GM23338 (cell line): Measurements from ENCODE around the gene SYNE2. TPM values are rescaled to one million over a fixed set of nuclear protein-coding genes. Genes with fewer than 3 reads are reported as not detected.
"Not testable (repeated sequence)": the region's sequence is repeated elsewhere in the genome, so short reads cannot be mapped to it uniquely, and the experiment has no call there.

Experiments
- ATAC-seq: fragments of 200-7000 bp; cut with Tn5 transposase; 3 replicates; pipeline ENCODE4 v1.9.1; 2020
- DNase-seq: peaks from one replicate; pipeline ENCODE4 v3.0.0-alpha.2; 2015; ENCODE audit warnings: low spot score
- H2AFZ ChIP-seq: fragments of 200-600 bp; sonication (generic); 2 replicates; pipeline ENCODE4 v1.8.0; 2016; ENCODE audit warnings: antibody characterized with exemption, mild to moderate bottlenecking, moderate library complexity
- H3F3A ChIP-seq: fragments of 200-600 bp; sonication (generic); replicated peaks from 2 replicates; pipeline ENCODE4 v1.8.0; 2017; ENCODE audit warnings: antibody characterized with exemption, mixed run types, low read depth
- H3K27ac ChIP-seq: fragments of 200-600 bp; sonication (generic); 2 replicates; pipeline ENCODE4 v1.6.1; 2016; ENCODE audit warnings: low read depth
- H3K27me3 ChIP-seq: fragments of 200-600 bp; sonication (generic); 2 replicates; pipeline ENCODE4 v1.8.0; 2016; ENCODE audit warnings: mild to moderate bottlenecking, mixed run types, moderate library complexity; ENCODE audit not compliant: insufficient read depth
- H3K36me3 ChIP-seq: fragments of 200-600 bp; sonication (generic); 2 replicates; pipeline ENCODE4 v1.8.0; 2016; ENCODE audit warnings: mild to moderate bottlenecking; ENCODE audit not compliant: insufficient read depth
- H3K4me1 ChIP-seq: fragments of 200-600 bp; sonication (generic); 2 replicates; pipeline ENCODE4 v1.8.0; 2016; ENCODE audit warnings: mild to moderate bottlenecking, moderate library complexity; ENCODE audit not compliant: insufficient read depth
- H3K4me2 ChIP-seq: fragments of 200-600 bp; sonication (generic); 2 replicates; pipeline ENCODE4 v1.7.1; 2017; ENCODE audit warnings: mixed run types
- H3K4me3 ChIP-seq: fragments of 200-600 bp; sonication (generic); 2 replicates; pipeline ENCODE4 v1.6.1; 2016; ENCODE audit warnings: mixed run types
- H3K79me2 ChIP-seq: fragments of 200-600 bp; sonication (generic); replicated peaks from 2 replicates; pipeline ENCODE4 v1.8.0; 2017; ENCODE audit warnings: mild to moderate bottlenecking; ENCODE audit not compliant: insufficient read depth
- H3K9me2 ChIP-seq: fragments of 200-600 bp; sonication (generic); 2 replicates; pipeline ENCODE4 v1.8.0; 2017; ENCODE audit not compliant: insufficient read depth
- H4K20me1 ChIP-seq: fragments of 200-600 bp; sonication (generic); replicated peaks from 2 replicates; pipeline ENCODE4 v1.8.0; 2017; ENCODE audit warnings: mild to moderate bottlenecking; ENCODE audit not compliant: insufficient read depth
- H3K27ac Mint-ChIP-seq: 2 replicates; pipeline ENCODE4 v1.8.0; 2020; ENCODE audit warnings: inconsistent platforms, mild to moderate bottlenecking, moderate library complexity, mixed read lengths
- H3K27me3 Mint-ChIP-seq: 3 replicates; pipeline ENCODE4 v1.8.0; 2022; ENCODE audit warnings: low read depth, mild to moderate bottlenecking, moderate library complexity, mixed read lengths, inconsistent platforms; ENCODE audit not compliant: insufficient read depth, poor library complexity
- H3K36me3 Mint-ChIP-seq: 3 replicates; pipeline ENCODE4 v1.8.0; 2021; ENCODE audit warnings: low read depth, mild to moderate bottlenecking, inconsistent platforms, moderate library complexity, mixed read lengths
- H3K4me1 Mint-ChIP-seq: 3 replicates; pipeline ENCODE4 v1.8.0; 2020; ENCODE audit warnings: mild to moderate bottlenecking, inconsistent platforms, mixed read lengths
- H3K4me3 Mint-ChIP-seq: 3 replicates; pipeline ENCODE4 v1.8.0; 2021; ENCODE audit warnings: moderate library complexity, mild to moderate bottlenecking, inconsistent platforms, mixed read lengths
- H3K9me3 Mint-ChIP-seq: 3 replicates; pipeline ENCODE4 v1.8.0; 2020; ENCODE audit warnings: moderate library complexity, mild to moderate bottlenecking, inconsistent platforms, mixed read lengths
- CREB1 ChIP-seq: fragments of 250-450 bp; sonication (Bioruptor Pico); IDR thresholded peaks from 2 replicates; pipeline ENCODE4 v1.5.0; 2020; ENCODE audit warnings: low read depth, mild to moderate bottlenecking, moderate library complexity
- CTCF ChIP-seq, 2 experiments: fragments of 200-600 bp in 1 of 2; sonication (generic) in 1 of 2; conservative IDR thresholded peaks; 2 replicates each; pipeline versions ENCODE4 v1.5.1 to v1.6.1; 2016 to 2017; ENCODE audit warnings: antibody characterized with exemption in 2 of 2, low read depth in 2 of 2, mild to moderate bottlenecking in 2 of 2, moderate library complexity in 1 of 2
- JUNB ChIP-seq: IDR thresholded peaks from one replicate; pipeline ENCODE4 v1.6.1; 2016; ENCODE audit warnings: antibody characterized with exemption; ENCODE audit not compliant: unreplicated experiment
- NANOG ChIP-seq: IDR thresholded peaks from 2 replicates; pipeline ENCODE4 v1.6.1; 2016; ENCODE audit warnings: antibody characterized with exemption, borderline replicate concordance
- POLR2AphosphoS5 ChIP-seq: IDR thresholded peaks from 2 replicates; pipeline ENCODE4 v1.6.1; 2016; ENCODE audit warnings: antibody characterized with exemption, low read depth
- STAT1 ChIP-seq: IDR thresholded peaks from one replicate; pipeline ENCODE4 v1.6.1; 2016; ENCODE audit warnings: antibody characterized with exemption; ENCODE audit not compliant: unreplicated experiment
- ZNF114 ChIP-seq: fragments of 250-450 bp; sonication (Bioruptor Pico); IDR thresholded peaks from 2 replicates; pipeline ENCODE4 v1.5.0; 2020; ENCODE audit warnings: mild to moderate bottlenecking, moderate library complexity
- ZNF331 ChIP-seq: fragments of 250-450 bp; sonication (Bioruptor Pico); IDR thresholded peaks from 2 replicates; pipeline ENCODE4 v1.5.0; 2020; ENCODE audit warnings: low read depth, mild to moderate bottlenecking, moderate library complexity
- ZNF462 ChIP-seq: fragments of 250-450 bp; sonication (Bioruptor Pico); IDR thresholded peaks from 2 replicates; pipeline ENCODE4 v1.5.0; 2020; ENCODE audit warnings: mild to moderate bottlenecking, moderate library complexity
- polyA plus RNA-seq: library from polyadenylated mRNA; unstranded; fragments of >200 nt; fragmentation: Nextera tagmentation; extraction: Ambion mirVana; gene quantifications from 2 replicates; pipeline ENCODE4 v1.2.1, GENCODE V29; 2016
- total RNA-seq: library from RNA; depleted of rRNA; stranded (reverse); fragments of >200 nt; shearing (Covaris generic); gene quantifications from 2 replicates; pipeline ENCODE4 v1.2.3, GENCODE V29; 2014

The SYNE2 gene
- total and polyA plus RNA-seq, 2 experiments from 2014 or later = 34.3 to 86.5 TPM

GRCh38 chr14:64040044-64040443 lies 187.2 kb downstream of the SYNE2 start:
- no peaks in the 10 kb centered on the region for H4K20me1 ChIP-seq
- no peak overlapping the region for H3K27ac ChIP-seq
- H3K4me2 ChIP-seq = no peak overlapping the region
- DNase-seq (peak; percentile 12), ATAC-seq (no peak)
- H3K27me3 Mint-ChIP-seq = peaks cover 4% of the 10 kb centered on the region
- H3K27ac Mint-ChIP-seq = no peak overlapping the region
- no peaks in the 10 kb centered on the region; the same call in 1 of the 2 replicates for H3K4me1 ChIP-seq
- H3K27me3 ChIP-seq = no peaks in the 10 kb centered on the region
- H3K4me3 ChIP-seq = no peak overlapping the region
- H3K36me3 ChIP-seq = 0 out of 2 replicates have a peak, but pooled peaks cover 3% of the 10 kb centered on the region
- H3K4me1 Mint-ChIP-seq = peaks cover 5% of the 10 kb centered on the region; the same call in 2 of the 3 replicates
- no peaks in the 10 kb centered on the region for H3K9me2 ChIP-seq
- H3K36me3 Mint-ChIP-seq = peaks cover 59% of the 10 kb centered on the region
- H2AFZ ChIP-seq = no peak overlapping the region
- H3K79me2 ChIP-seq = no peaks in the 10 kb centered on the region
- H3K9me3 Mint-ChIP-seq = peaks cover 38% of the 10 kb centered on the region
- H3K4me3 Mint-ChIP-seq = no peak overlapping the region
- TF ChIP-seq CTCF (conservative IDR thresholded peaks at IDR 0.05; ENCODE audit: low read depth in 2 of 2) (peak in 1 of 2 experiments; percentile 48; a peak in 3 of 4 replicates), JUNB (no peak)
- H3F3A ChIP-seq = no peaks in the 10 kb centered on the region

GRCh38 chr14:64043296-64043695 lies 190.5 kb downstream of the SYNE2 start:
- H3K4me1 ChIP-seq, H3K4me3 ChIP-seq, H2AFZ ChIP-seq, H3F3A ChIP-seq, H3K79me2 ChIP-seq, H3K4me3 Mint-ChIP-seq, ATAC-seq, DNase-seq, H3K36me3 ChIP-seq, H3K27me3 Mint-ChIP-seq, H3K27ac ChIP-seq, H3K27ac Mint-ChIP-seq, H3K9me2 ChIP-seq, H3K4me1 Mint-ChIP-seq, H4K20me1 ChIP-seq, H3K27me3 ChIP-seq, H3K4me2 ChIP-seq: not testable (repeated sequence)
- peaks cover 47% of the 10 kb centered on the region for H3K36me3 Mint-ChIP-seq
- peaks cover 23% of the 10 kb centered on the region for H3K9me3 Mint-ChIP-seq

DNA sequence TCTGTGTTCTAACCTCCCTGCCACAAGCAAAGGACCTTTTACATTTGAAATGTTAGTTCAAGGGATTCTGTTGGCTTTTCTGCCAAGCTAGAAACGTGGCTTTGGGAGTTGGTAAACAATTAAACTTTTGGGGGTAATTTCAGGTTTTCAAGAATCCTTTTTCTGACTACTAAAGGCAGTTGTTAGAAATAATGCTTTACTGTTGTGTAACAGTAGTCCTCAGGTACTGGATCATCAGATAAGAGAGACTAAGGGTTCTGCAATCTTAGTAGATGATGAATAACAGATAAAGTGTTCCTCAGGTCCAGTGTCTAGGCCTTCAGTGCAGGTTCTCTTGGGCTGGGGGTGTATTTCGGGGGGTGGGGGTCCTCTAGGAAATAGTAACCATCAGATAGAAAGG lies 192.3 kb downstream of the SYNE2 start:
- Histone ChIP-seq H3K9me2 (no peaks in the 10 kb centered on the region), H4K20me1 (no peaks in the 10 kb centered on the region), H3F3A (no peaks in the 10 kb centered on the region), H3K27me3 (no peaks in the 10 kb centered on the region), H2AFZ (no peak overlapping the region), H3K27ac (no peak overlapping the region), H3K4me1 (no peaks in the 10 kb centered on the region), H3K36me3 (no peaks in the 10 kb centered on the region), H3K4me3 (no peak overlapping the region), H3K79me2 (no peaks in the 10 kb centered on the region), H3K4me2 (no peak overlapping the region)
- Mint-ChIP-seq H3K27me3 (peaks cover 3% of the 10 kb centered on the region), H3K36me3 (peaks cover 44% of the 10 kb centered on the region), H3K4me3 (no peak overlapping the region), H3K27ac (no peak overlapping the region), H3K4me1 (no peaks in the 10 kb centered on the region; the same call in 2 of the 3 replicates), H3K9me3 (peaks cover 14% of the 10 kb centered on the region)
- DNase-seq (no peak), ATAC-seq (no peak)
- TF ChIP-seq ZNF462 = no peak
- TF ChIP-seq STAT1 = no peak
- TF ChIP-seq ZNF331 (CRISPR knock-in tag) = no peak
- no peak for TF ChIP-seq POLR2AphosphoS5
- TF ChIP-seq ZNF114 (CRISPR knock-in tag) = no peak
- TF ChIP-seq NANOG = no peak
- no peak for TF ChIP-seq JUNB
- no peak for TF ChIP-seq CREB1 (CRISPR knock-in tag)
